Fibroblast of peridontal ligament (primary cell): ENCODE data around the gene IFI16.
"Not testable (repeated sequence)": the region's sequence is repeated elsewhere in the genome, so short reads cannot be mapped to it uniquely, and the experiment has no call there.

Experiments used
- DNase-seq: peaks from one replicate; pipeline ENCODE4 v3.0.0-alpha.2; 2010; ENCODE audit errors: extremely low read depth

IFI16 gene

DNA sequence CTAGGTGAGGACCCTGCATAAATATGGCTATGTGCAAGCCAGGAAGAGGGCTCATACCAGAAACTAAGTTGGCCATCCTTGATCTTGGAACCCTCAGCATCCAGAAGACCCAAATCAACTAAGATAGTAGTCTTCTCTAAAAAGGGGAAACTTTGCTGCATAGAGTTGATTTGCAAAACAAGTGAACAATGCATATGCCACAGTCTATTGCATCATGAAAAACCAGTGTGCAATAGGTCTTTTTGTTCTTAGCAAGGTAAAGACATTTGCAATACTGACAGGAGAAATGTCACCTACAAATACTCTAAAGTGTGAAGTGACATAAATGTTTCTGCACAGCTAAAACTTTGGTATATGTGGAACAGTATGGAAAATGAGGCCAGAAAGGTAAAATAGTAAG is 2.0 kb upstream of the IFI16 start:
- DNase-seq: no peak

DNA sequence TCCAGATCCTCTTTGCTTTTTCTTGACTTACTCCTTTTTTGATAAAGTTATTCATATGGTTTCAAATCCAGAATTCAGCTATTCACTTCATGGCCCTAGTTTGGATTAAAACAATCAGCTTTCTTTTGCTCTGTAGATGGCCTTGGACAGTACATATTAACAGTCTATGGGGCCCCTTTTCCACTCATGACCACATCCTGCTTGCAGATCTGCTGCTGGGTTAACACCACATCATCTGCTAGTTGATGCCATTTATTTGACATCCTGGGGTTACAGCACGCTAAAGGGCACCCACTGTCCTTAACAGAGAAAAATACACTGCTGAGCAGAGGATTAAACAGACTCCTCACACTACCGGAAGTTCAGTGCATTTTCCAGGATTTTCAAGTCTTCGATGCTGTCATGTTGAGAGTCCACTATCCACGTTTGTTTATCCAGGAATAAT is 941 bp upstream of the IFI16 start:
- DNase-seq: no peak

DNA sequence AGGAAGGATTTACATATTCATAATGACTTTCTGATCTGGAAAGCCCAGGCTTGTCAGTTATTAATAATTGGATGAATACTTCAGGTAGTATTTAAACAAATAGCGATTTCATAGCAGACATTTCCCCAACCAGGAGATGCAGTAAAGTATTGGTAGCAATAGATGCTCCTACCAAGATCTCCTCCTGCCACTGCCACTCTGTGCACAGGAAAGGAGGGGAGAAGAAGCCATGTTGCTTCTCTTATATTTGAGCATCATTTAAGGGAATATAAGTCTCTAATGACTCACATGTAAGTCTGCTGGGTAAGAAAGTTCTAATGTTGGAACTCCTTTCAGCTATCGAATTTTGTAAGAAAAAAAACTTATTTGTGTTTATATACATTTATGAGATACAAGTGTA is 420 bp upstream of the IFI16 start:
- no peak for DNase-seq

DNA sequence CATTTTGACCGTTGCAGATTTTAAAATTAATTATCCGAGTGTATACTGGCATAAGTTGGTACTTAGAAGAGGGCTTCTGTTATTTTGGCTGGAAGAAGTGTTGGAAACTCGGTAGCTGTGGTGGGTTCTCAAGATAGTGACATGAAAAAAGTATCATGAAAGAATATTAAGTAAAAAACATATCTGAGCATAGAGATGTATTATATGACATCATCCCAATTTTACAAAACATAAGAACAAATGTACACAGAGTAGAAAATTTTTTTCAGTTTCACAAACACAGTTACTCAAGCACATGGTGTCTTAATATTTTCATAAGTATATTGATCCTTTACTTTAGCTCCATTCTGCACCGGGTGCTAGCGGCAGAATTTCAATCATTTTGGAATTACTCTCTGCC is 684 bp downstream of the IFI16 start:
- peak; percentile 41 for DNase-seq

DNA sequence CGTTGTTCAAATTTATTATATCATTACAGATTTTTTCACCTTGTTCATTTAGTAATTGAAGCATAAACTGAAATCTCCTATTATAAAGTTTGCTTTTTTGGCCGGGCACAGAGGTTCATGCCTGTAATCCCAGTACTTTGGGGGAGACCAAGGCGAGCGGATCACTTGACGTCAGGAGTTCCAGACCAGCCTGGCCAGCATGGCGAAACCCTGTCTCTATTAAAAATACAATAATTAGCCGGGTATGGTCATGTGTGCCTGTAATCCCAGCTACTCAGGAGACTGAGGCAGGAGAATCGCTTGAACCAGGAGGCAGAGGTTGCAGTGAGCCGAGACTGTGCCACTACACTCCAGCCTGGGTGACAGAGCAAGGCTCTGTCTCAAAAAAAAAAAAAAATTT is 1.3 kb downstream of the IFI16 start:
- DNase-seq: peak; percentile 49

DNA sequence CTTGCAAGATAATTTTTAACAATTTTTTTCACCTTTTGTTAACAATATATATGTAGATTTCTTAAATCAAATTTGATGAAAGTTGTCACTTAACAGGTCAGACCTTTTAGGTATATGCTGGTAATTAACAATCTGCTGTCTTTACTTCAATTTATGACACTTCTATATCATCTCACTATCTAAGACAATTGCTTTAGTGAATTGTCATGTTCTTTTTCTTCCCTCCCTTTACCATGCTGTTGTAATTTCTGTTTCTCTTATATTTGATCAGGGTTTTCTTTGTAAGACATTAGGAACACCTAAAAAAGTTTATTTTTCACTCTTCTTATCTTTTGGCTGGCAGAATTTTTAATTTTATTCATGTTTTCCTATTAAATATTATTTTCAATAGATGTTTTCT is 2.0 kb downstream of the IFI16 start:
- DNase-seq: peak; percentile 12

DNA sequence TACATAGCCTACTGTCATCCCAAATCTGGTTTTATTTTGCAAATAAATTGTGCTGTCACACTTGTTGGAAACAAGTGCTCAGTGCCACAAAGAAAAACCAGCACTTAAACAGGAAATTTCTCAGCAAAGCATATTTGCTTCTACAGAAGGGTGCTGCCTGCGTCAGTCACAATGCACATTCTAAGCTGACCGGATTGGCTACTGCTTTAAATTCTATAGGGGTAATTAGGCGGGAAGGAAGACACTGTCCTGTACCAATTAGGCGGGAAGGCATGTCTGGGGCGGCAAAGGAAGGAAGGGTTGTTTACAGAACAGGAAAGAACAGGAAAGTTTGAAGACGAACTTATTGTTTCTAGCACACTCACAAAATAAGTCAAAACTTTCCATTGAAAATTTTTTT is 2.8 kb downstream of the IFI16 start:
- peak; percentile 42 for DNase-seq

DNA sequence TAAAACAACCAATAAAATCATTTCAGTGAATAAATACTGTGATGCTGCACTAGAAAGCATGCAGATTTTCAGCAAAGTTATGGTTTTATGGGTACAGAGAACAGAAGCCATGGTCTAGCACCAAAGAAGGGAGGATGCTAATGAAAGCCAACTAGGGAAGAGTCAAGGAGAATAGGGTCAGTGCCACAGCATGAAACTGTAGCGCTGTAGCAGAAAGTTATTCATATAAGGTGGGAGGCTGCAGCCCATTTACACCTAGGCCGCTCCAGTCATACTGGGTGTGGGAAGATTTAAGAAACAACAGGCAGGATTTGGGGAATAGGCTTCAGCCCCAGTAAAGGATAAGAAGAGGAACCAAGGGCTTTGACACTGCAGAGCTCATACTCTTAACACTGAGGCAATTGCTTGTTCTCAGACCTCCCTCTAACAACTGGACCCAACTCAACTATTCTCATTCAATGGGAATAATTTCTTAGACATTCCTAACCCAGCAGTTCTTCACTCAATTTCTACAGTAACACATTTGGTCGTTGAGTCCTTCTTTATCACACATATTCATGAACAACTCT is 4.4 kb downstream of the IFI16 start:
- no peak for DNase-seq

DNA sequence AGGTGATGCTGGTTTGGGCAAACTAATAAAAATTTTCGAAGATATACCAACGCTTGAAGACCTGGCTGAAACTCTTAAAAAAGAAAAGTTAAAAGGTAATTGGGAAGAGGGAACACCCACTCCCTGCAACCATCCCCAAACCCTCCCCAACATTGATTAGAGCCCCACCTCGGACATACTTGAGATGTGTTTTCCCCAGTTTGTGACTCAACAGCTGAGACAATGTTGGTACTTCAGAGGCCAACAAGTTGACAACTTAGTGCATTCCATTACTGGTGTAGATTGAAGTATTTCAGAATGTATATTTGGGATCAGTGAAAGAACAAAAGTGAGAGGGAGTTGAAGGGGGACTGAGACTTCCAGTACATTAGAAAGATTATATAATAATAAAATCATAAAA is 5.1 kb downstream of the IFI16 start:
- DNase-seq: no peak

DNA sequence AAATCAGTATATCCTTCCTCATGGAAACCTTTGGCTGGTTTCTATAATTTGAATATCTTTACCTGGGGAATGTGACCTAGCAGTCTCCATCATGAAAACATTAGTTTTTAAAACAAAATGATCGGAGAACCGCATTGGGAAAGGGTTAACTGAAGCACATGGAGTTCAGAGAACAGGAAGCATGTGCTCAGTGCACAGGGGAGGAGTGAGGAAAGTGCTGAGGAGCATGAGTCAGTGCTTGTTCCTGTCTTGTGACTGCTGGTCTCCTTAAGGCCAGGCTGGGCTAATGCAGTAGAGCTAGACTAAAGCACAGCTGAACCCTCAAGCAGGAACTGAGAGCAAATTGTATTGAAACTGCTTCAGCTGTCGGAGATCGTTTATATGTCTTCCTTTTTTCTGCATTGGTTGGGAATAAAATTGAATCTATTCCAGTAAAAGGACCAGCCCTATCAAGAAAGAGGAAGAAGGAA is 5.8 kb downstream of the IFI16 start:
- peak; percentile 80 for DNase-seq

DNA sequence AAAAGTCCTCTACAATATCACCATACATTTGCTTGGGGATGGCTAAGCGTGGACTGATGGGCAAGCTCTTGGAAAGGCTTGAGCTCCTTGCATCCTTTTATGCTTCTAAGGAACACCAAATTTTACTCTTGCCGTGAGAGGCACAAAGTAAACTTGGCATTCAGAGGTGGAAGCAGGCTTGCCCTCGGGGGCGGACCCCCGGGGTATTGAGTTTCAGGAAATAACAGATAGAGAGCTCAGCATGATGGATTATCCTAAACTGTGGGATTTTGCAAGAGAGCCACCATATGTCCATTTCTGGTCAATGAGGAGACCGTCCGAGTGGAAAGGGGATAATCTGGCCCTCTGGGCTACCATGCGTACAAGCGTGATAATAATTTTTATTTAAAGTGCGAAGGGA is 14.0 kb downstream of the IFI16 start:
- no peak for DNase-seq

DNA sequence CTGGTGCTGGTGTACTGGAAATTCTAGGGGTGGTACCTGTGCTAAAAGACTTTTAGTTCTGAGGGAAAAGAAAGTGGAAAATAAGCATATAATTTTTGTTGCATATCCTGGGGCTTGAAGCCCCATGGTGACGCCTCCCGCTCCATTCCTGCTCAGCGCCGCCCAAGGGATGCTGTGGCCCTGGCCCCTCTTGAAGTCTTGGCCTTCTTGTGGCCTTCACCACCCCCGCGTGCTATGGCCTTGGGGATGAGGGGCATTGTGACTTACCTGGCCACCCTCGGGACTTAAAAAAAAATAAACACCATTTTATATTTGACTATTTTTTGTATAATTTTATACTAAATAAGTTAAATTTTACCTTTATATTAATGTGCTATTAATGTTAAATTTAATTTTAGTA is 15.3 kb downstream of the IFI16 start:
- DNase-seq: no peak

DNA sequence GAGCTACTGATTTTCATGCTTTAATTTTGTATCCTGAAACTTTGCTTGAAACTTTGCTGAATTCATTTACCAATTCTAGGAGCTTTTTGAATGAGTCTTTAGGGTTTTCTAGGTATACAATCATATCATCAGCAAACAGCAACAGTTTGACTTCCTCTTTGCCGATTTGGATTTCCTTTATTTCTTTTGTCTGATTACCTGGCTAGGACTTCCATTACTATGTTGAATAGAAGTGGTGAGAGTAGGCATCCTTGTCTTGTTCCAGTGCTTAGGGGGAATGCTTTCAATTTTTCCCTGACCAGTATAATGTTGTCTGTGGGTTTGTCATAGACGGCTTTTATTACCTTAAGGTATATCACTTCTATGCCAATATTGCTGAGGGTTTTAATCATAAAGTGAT is 17.1 kb downstream of the IFI16 start:
- not testable (repeated sequence) for DNase-seq

DNA sequence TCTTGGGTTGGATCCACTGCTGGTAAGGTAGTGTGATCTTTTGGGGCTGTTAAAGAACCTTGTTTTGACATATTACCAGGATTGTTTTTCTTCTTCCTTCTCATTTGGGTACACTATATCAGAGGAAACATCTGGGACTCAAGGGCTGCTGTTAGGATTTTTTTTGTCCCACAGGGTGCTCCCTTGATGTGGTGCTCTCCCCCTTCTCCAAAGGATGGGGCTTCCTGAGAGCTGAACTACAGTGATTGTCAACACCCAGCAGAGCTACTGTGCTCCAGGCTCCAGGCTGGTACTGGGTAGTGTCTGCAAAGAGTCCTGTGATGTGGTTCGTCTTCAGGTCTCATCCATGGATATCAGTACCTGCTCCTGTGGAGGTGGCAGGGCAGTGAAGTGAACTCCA is 20.6 kb downstream of the IFI16 start:
- DNase-seq: no peak

DNA sequence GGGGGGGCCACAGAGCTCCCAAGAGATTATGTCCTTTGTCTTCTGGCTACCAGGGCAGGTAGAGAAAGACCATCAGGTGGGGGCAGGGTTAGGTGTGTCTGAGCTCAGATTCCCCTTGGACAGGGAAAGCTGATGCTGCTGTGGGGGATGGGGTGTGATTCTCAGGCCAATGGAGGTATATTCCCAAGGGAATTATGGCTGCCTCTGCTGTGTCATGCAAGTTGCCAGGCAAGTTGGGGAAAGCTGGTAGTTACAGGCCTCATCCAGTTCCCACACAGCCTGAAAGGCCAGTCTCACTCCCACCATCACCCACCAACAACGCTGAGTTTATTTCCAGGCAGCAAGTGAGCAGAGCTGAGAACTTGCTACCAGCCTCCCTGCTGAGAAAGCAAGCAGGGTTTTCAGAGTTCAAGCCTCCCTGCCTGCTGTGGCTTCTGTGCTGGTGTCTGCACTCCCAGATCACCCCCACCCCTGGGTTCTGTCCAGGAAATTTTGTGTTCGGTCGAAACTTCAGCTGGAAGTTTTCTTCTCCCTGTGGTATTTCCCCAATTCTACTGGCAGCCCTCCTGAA is 21.3 kb downstream of the IFI16 start:
- no peak for DNase-seq

DNA sequence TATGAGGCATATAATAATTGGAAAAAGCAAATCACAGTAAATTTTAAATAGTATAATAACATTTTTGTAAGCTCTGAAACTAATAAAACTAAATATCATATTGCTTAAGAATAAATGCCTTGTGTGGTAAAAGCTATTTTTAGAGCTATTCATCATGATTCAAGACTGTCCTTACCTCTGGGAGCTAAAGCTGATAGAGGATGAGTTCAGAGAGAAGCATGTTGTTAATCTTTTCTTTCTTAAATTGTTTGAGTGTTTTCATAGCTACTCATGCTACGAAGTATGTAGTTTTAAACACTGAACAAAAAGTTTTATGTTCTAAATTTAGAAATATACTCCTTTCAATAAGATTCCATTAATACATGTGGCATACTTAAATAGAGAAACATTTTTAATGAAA is 30.5 kb downstream of the IFI16 start:
- DNase-seq: peak; percentile 67

DNA sequence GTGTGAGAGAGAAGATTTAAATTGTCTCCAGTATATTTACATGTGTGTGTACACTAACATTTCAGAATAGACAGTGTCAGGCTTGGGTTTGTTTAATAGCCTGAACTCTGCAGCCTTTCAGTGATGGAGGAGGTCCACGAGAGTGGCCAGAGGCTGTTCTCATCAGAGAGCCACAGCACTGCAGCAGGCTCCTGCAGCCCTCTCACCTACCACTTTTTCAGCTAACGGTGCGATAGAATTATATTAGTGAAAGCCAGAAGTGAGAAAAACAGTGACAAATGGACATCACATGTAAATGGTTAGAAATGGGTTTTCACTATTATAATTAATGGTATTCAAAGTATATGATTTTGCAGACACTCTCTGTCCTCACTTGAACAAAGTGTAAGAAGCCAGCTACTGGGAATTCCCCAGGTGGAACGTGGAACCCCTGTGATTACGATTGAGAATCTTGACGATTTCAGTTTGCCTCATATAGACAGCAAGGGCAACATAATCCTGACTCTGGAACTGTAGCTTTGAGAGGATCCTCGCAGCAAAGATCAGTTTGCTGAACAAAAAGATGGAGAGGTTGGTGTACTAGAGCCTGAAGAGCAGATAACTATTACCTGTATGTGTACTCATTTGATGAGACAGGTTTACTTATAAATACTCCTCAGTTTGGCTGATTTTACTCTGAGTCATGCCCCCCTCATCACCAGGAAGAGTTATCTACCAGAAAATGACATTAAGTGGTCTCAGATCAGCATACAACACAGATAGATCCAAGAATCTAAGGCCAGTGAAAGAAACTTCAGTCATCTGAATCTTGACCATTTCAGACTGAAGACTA is 31.4 kb downstream of the IFI16 start:
- no peak for DNase-seq

DNA sequence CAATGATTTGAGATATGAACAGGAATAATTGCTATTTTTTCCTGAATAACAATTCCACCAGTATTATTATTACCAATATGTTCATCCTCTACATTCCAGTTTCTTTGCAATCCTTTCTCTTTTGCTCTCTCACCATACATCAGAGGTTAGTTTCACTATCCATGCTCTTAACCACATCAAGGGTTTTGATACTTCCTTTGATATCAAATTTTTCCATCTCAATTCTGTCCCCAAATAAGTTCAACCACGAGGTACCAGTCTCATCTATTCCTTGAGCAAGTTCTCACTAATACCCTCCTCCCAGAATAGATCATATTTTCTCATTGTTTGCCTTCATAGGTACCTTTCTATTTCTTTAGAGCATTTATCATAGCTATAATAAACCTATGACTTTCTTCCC is 36.8 kb downstream of the IFI16 start:
- not testable (repeated sequence) for DNase-seq

DNA sequence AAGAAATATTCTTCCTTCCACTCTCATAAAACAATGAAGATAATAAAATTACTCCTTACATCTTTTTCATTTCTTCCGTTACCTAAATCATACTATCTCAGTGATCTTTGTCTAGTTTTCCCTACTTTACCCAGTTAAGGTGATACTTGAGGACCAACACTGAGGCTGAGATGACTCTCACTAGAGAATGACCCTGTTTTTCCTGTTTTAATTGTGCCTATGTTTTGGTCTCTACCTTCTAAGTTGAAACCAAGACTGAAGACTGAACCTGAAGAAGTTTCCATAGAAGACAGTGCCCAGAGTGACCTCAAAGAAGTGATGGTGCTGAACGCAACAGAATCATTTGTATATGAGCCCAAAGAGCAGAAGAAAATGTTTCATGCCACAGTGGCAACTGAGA is 41.7 kb downstream of the IFI16 start:
- DNase-seq: no peak

DNA sequence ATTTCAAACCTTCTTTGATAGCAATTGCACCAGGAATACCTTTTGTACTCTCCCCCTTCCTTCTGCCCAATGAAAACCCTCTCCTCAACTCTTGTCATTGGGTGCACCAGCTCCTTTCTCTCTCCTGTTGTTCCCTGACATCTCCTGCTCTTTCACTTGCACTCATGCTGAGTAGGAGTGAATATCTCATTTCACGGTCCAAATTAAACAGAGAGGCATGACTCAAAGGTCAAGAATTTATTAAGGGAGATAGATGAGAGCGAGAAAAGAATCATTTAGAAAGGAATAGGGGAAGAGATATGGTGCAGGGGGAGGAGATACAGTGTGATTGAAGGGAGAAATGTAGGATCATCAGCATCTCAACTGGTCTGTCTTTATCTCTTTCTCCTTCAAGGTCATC is 44.7 kb downstream of the IFI16 start:
- no peak for DNase-seq

DNA sequence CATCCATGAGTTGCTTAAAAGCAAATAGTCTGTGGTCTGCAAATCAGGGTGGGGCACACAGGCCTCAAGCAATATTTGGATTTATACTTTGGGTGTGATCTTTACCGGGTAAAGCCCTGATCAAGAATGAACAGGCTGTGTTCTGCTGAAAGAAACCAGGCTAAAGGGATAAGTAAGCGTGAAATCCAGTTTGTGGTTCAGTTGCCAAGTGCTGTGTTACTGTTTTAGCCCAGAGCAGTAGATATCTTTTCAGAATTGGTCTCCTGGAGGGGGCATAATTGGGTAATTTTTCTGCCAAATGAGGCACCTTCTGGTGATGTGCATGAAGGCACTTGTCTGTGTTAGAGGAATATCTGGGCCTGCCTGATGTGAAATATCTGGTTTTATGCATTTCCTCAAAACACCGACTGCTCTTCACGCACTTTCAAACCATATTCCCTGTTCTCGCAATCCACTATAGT is 45.5 kb downstream of the IFI16 start:
- no peak for DNase-seq

DNA sequence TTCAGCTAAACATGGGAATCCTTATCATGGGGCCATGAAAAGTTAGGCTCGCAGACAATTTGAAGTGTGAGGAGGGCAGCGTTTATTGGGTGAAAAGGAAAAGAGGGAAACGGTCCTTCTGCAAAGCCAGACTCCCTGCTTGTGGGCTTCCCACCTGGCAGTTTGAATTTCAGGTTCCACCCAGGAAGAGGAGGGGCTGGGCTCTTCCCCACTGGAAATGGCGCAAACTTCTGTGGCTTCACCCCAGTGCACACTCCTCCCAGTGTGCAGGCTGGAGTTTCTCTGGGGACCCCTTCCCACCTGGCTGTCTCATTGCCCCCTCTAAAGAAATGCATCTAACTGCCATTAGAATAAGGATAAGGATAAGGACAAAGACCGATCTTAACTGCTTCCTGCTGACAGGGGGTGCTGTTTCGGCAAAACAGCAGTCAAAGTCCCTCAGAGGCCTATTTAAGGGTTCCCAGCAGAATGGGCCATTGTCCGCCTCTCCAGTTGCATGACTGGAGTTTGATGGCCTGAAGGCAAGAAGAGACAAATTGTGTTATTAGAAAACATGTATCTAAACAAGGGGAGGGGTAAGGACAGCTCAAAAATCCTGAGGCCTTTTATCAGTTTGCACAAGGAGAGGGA is 46.5 kb downstream of the IFI16 start:
- no peak for DNase-seq

DNA sequence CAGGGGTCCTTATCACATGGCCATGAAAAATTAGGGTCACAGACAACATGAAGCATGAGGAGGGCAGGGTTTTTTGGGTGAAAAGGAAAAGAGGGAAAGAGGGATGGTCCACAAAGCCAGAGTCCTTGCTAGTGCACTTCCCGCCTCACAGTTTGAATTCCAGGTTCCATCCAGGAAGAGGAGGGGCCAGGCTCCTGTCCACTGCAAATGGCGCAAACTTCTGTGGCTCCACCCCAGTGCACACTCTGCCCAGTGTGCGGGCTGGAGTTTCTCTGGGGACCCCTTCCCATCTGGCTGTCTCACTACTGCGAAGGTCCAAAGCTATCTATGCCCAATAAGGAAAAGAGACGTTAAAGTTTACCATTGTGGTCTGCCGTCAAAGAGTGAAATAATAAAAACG is 49.0 kb downstream of the IFI16 start:
- no peak for DNase-seq
